HEK293 (cell line): Measurements from ENCODE around the gene SLC16A7.

ENCODE experiments used
- CTCF ChIA-PET: fragments of 350-600 bp; formaldehyde crosslinking; extraction: SDS; loops from one replicate; lab custom pipeline; 2021; ENCODE audit warnings: antibody characterized with exemption; lab: Yijun Ruan, JAX
- POLR2A ChIA-PET: fragments of 300-600 bp; formaldehyde crosslinking; extraction: SDS; loops from one replicate; lab custom pipeline; 2020; ENCODE audit warnings: antibody characterized with exemption, inconsistent platforms; lab: Yijun Ruan, JAX
- H3K27ac ChIP-seq: fragments of 200-500 bp; sonication (Bioruptor generic); 2 replicates; pipeline ENCODE4 v1.5.1; 2014; ENCODE audit warnings: low read depth, low read length, control low read depth, inconsistent platforms; ENCODE audit errors: extremely low read depth
- H3K36me3 ChIP-seq, 2 experiments: fragments of 200-500 bp in 1 of 2; sonication (Bioruptor generic) in 1 of 2; 1 replicate in 1 of 2; 2 replicates in 1 of 2; pipeline ENCODE4 v1.5.1; 2014 to 2017; ENCODE audit warnings: inconsistent platforms in 2 of 2, low read length in 2 of 2; ENCODE audit not compliant: control insufficient read depth in 2 of 2, insufficient read depth in 1 of 2
- H3K4me1 ChIP-seq: fragments of 200-500 bp; sonication (Bioruptor generic); 2 replicates; pipeline ENCODE4 v1.5.1; 2014; ENCODE audit warnings: mild to moderate bottlenecking, low read length, inconsistent platforms; ENCODE audit not compliant: control insufficient read depth, insufficient read depth
- H3K4me3 ChIP-seq: 2 replicates; pipeline ENCODE4 v1.5.1; 2011; ENCODE audit warnings: low read depth, mild to moderate bottlenecking, control low read depth, low read length, moderate library complexity
- H3K9me3 ChIP-seq: fragments of 200-500 bp; sonication (Bioruptor generic); 2 replicates; pipeline ENCODE4 v1.5.1; 2014; ENCODE audit warnings: low read depth, low read length, inconsistent platforms; ENCODE audit not compliant: control insufficient read depth, insufficient read depth
- GLIS2 ChIP-seq: fragments of 450-650 bp; formaldehyde crosslinking; IDR thresholded peaks from 2 replicates; pipeline ENCODE4 v1.5.1; 2016; ENCODE audit warnings: missing biosample characterization, missing genetic modification characterization
- ZNF174 ChIP-seq: fragments of 450-650 bp; formaldehyde crosslinking; IDR thresholded peaks from 2 replicates; pipeline ENCODE4 v1.5.0; 2017; ENCODE audit warnings: missing biosample characterization, mild to moderate bottlenecking, missing genetic modification characterization
- ZNF23 ChIP-seq: fragments of 450-650 bp; formaldehyde crosslinking; IDR thresholded peaks from 2 replicates; pipeline ENCODE4 v1.5.1; 2016; ENCODE audit warnings: missing biosample characterization, missing genetic modification characterization, borderline replicate concordance
- ZNF239 ChIP-seq: fragments of 450-650 bp; formaldehyde crosslinking; IDR thresholded peaks from 2 replicates; pipeline ENCODE4 v1.5.1; 2016; ENCODE audit warnings: missing biosample characterization, missing genetic modification characterization
- ZNF24 ChIP-seq: fragments of 450-650 bp; formaldehyde crosslinking; IDR thresholded peaks from 2 replicates; pipeline ENCODE4 v1.5.1; 2016; ENCODE audit warnings: missing biosample characterization, missing genetic modification characterization
- ZNF248 ChIP-seq: fragments of 450-650 bp; formaldehyde crosslinking; IDR thresholded peaks from 2 replicates; pipeline ENCODE4 v1.5.1; 2017; ENCODE audit warnings: missing biosample characterization, missing genetic modification characterization
- ZNF366 ChIP-seq: fragments of 450-650 bp; formaldehyde crosslinking; conservative IDR thresholded peaks from 2 replicates; pipeline ENCODE4 v1.5.1; 2016; ENCODE audit warnings: missing biosample characterization, missing genetic modification characterization
- ZNF404 ChIP-seq: fragments of 450-650 bp; formaldehyde crosslinking; IDR thresholded peaks from 2 replicates; pipeline ENCODE4 v1.5.1; 2017; ENCODE audit warnings: missing biosample characterization, missing genetic modification characterization
- ZNF48 ChIP-seq: fragments of 450-650 bp; formaldehyde crosslinking; IDR thresholded peaks from 2 replicates; pipeline ENCODE4 v1.5.1; 2016; ENCODE audit warnings: missing biosample characterization, missing genetic modification characterization
- ZNF555 ChIP-seq: fragments of 450-650 bp; formaldehyde crosslinking; conservative IDR thresholded peaks from 2 replicates; pipeline ENCODE4 v1.5.1; 2017; ENCODE audit warnings: missing biosample characterization, mild to moderate bottlenecking, missing genetic modification characterization, inconsistent platforms
- ZNF747 ChIP-seq: fragments of 450-650 bp; formaldehyde crosslinking; IDR thresholded peaks from 2 replicates; pipeline ENCODE4 v1.5.1; 2016; ENCODE audit warnings: missing biosample characterization, missing genetic modification characterization
- ZNF837 ChIP-seq: fragments of 450-650 bp; formaldehyde crosslinking; IDR thresholded peaks from 2 replicates; pipeline ENCODE4 v1.5.1; 2016; ENCODE audit warnings: missing biosample characterization, missing genetic modification characterization
- TF ChIP-seq, protein P1 (sequence below): fragments of 450-650 bp; formaldehyde crosslinking; IDR thresholded peaks from 2 replicates; pipeline ENCODE4 v1.5.1; 2016; ENCODE audit warnings: missing biosample characterization, missing genetic modification characterization
- TF ChIP-seq, protein P2 (sequence below): fragments of 450-650 bp; formaldehyde crosslinking; IDR thresholded peaks from 2 replicates; pipeline ENCODE4 v1.5.1; 2017; ENCODE audit warnings: missing biosample characterization, mild to moderate bottlenecking, missing genetic modification characterization, moderate library complexity
- TF ChIP-seq, protein P3 (sequence below): fragments of 450-650 bp; formaldehyde crosslinking; IDR thresholded peaks from 2 replicates; pipeline ENCODE4 v1.5.1; 2016; ENCODE audit warnings: missing biosample characterization, missing genetic modification characterization
- TF ChIP-seq, protein P4 (sequence below): fragments of 450-650 bp; formaldehyde crosslinking; IDR thresholded peaks from 2 replicates; pipeline ENCODE4 v1.5.1; 2016; ENCODE audit warnings: missing biosample characterization, missing genetic modification characterization
- TF ChIP-seq, protein P5 (sequence below): fragments of 450-650 bp; formaldehyde crosslinking; IDR thresholded peaks from 2 replicates; pipeline ENCODE4 v1.5.1; 2016; ENCODE audit warnings: missing biosample characterization, missing genetic modification characterization

Gene SLC16A7

DNA sequence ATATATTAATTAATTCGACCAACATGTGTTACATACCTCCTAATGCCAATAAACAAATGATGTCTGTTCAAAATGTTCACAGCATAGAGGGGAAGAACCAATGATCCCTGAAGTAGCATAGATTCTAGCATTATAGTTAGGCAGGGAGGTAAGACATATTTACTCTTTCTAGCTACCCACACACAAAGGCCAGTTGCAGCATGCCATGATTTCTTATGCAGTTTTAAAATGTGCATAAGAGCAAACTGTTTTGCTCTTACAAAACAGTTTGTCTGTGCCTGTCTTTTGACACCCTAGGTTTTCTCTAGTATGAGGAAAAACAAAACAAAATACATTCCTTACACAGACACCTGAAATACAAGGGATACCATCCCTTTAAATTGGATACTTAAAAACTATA is 61.9 kb downstream of the SLC16A7 start (continued):
- TF ChIP-seq GLIS2 (no peak), ZNF24 (tag by site-specific recombination) (no peak), ZNF837 (no peak), ZNF174 (tag by site-specific recombination) (no peak), ZNF248 (no peak)
- TF ChIP-seq, protein P1, sequence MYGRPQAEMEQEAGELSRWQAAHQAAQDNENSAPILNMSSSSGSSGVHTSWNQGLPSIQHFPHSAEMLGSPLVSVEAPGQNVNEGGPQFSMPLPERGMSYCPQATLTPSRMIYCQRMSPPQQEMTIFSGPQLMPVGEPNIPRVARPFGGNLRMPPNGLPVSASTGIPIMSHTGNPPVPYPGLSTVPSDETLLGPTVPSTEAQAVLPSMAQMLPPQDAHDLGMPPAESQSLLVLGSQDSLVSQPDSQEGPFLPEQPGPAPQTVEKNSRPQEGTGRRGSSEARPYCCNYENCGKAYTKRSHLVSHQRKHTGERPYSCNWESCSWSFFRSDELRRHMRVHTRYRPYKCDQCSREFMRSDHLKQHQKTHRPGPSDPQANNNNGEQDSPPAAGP, result no peak
- TF ChIP-seq, all 188 proteins: peak for 0

DNA sequence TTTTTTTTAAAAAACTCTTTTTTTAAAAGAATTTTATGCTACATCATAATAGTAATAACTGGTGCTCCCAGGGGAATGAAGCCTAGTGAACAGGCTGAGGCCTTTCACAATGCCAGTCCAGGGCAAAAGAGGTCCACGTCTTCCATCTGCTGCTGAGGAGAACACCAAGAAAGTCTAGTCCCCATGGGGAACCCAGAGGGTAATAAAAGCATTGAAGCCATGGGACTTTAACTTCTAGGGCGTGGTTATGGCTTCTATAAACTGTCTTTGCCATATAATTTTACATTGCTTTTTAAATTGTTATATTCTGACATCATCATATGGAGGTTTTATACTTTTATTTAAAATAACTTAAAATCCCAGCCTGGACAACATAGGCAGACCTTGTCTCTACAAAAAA is 64.3 kb downstream of the SLC16A7 start:
- ChIA-PET CTCF (no interaction called here), POLR2A (no interaction called here)
- Histone ChIP-seq H3K9me3 (no peaks in the 10 kb centered on the region), H3K4me1 (no peaks in the 10 kb centered on the region), H3K4me3 (no peak overlapping the region), H3K27ac (no peak overlapping the region), H3K36me3 (no peaks in the 10 kb centered on the region)
- TF ChIP-seq ZNF404 (tag by site-specific recombination) (no peak), ZNF366 (tag by site-specific recombination) (no peak), ZNF747 (tag by site-specific recombination) (no peak), ZNF48 (tag by site-specific recombination) (no peak), ZNF23 (no peak), GLIS2 (no peak), ZNF555 (tag by site-specific recombination) (no peak), ZNF239 (tag by site-specific recombination) (no peak)
- TF ChIP-seq, protein P2, sequence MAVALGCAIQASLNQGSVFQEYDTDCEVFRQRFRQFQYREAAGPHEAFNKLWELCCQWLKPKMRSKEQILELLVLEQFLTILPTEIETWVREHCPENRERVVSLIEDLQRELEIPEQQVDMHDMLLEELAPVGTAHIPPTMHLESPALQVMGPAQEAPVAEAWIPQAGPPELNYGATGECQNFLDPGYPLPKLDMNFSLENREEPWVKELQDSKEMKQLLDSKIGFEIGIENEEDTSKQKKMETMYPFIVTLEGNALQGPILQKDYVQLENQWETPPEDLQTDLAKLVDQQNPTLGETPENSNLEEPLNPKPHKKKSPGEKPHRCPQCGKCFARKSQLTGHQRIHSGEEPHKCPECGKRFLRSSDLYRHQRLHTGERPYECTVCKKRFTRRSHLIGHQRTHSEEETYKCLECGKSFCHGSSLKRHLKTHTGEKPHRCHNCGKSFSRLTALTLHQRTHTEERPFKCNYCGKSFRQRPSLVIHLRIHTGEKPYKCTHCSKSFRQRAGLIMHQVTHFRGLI (tag by site-specific recombination), result no peak
- TF ChIP-seq, protein P3, sequence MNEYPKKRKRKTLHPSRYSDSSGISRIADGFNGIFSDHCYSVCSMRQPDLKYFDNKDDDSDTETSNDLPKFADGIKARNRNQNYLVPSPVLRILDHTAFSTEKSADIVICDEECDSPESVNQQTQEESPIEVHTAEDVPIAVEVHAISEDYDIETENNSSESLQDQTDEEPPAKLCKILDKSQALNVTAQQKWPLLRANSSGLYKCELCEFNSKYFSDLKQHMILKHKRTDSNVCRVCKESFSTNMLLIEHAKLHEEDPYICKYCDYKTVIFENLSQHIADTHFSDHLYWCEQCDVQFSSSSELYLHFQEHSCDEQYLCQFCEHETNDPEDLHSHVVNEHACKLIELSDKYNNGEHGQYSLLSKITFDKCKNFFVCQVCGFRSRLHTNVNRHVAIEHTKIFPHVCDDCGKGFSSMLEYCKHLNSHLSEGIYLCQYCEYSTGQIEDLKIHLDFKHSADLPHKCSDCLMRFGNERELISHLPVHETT, result no peak
- TF ChIP-seq, protein P4, sequence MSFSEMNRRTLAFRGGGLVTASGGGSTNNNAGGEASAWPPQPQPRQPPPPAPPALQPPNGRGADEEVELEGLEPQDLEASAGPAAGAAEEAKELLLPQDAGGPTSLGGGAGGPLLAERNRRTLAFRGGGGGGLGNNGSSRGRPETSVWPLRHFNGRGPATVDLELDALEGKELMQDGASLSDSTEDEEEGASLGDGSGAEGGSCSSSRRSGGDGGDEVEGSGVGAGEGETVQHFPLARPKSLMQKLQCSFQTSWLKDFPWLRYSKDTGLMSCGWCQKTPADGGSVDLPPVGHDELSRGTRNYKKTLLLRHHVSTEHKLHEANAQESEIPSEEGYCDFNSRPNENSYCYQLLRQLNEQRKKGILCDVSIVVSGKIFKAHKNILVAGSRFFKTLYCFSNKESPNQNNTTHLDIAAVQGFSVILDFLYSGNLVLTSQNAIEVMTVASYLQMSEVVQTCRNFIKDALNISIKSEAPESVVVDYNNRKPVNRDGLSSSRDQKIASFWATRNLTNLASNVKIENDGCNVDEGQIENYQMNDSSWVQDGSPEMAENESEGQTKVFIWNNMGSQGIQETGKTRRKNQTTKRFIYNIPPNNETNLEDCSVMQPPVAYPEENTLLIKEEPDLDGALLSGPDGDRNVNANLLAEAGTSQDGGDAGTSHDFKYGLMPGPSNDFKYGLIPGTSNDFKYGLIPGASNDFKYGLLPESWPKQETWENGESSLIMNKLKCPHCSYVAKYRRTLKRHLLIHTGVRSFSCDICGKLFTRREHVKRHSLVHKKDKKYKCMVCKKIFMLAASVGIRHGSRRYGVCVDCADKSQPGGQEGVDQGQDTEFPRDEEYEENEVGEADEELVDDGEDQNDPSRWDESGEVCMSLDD (tag by site-specific recombination), result no peak
- TF ChIP-seq, protein P5, sequence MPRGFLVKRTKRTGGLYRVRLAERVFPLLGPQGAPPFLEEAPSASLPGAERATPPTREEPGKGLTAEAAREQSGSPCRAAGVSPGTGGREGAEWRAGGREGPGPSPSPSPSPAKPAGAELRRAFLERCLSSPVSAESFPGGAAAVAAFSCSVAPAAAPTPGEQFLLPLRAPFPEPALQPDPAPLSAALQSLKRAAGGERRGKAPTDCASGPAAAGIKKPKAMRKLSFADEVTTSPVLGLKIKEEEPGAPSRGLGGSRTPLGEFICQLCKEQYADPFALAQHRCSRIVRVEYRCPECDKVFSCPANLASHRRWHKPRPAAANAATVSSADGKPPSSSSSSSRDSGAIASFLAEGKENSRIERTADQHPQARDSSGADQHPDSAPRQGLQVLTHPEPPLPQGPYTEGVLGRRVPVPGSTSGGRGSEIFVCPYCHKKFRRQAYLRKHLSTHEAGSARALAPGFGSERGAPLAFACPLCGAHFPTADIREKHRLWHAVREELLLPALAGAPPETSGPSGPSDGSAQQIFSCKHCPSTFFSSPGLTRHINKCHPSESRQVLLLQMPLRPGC (tag by site-specific recombination), result no peak
